Endothelial cell of umbilical vein (primary cell): ENCODE results near the gene SH3D21. TPM values are rescaled to one million over a fixed set of nuclear protein-coding genes. Genes with fewer than 3 reads are reported as not detected.

Experiments used
- BruUV-seq: library from RNA; stranded (reverse); fragments of 400-500 nt; replicated peaks from 2 replicates; lab custom pipeline; 2021; lab: Mats Ljungman, UMichigan
- CTCF ChIA-PET: fragments of 300-600, 350-600 bp; sonication (Branson Sonifier 250); formaldehyde crosslinking; loops from one replicate; lab custom pipeline; 2021; ENCODE audit warnings: antibody characterized with exemption, inconsistent platforms; lab: Charles Lee
- POLR2A ChIA-PET: fragments of 300-600, 350-600 bp; sonication (Branson Sonifier 250); formaldehyde crosslinking; loops from one replicate; lab custom pipeline; 2021; ENCODE audit warnings: antibody characterized with exemption, inconsistent platforms; lab: Charles Lee
- DNase-seq: peaks from one replicate; pipeline ENCODE4 v3.0.0-alpha.2; 2011; ENCODE audit warnings: low read depth, low spot score
- FAIRE-seq: peaks from 2 replicates; lab custom pipeline; 2011; peaks lifted over from hg19 to GRCh38; lab: Jason Lieb, UNC
- H2AFZ ChIP-seq: 2 replicates; pipeline ENCODE4 v1.6.0; 2012; ENCODE audit warnings: low read depth, low read length, control low read depth, inconsistent platforms
- H3K27ac ChIP-seq: 2 replicates; pipeline ENCODE4 v1.5.1; 2011; ENCODE audit warnings: low read depth, mild to moderate bottlenecking, control low read depth, low read length, moderate library complexity; ENCODE audit not compliant: insufficient read depth
- H3K27me3 ChIP-seq, 2 experiments: 2 replicates each; pipeline versions ENCODE4 v1.6.0 to v1.6.1; 2011; ENCODE audit warnings: low read length in 2 of 2, mixed read lengths in 1 of 2; ENCODE audit not compliant: control insufficient read depth in 2 of 2, insufficient read depth in 2 of 2
- H3K36me3 ChIP-seq, 2 experiments: 2 replicates in 1 of 2; 3 replicates in 1 of 2; pipeline ENCODE4 v1.5.1; 2011; ENCODE audit warnings: low read length in 2 of 2, mild to moderate bottlenecking in 1 of 2, moderate library complexity in 1 of 2; ENCODE audit not compliant: control insufficient read depth in 2 of 2, insufficient read depth in 2 of 2; ENCODE audit errors: extremely low read depth in 1 of 2
- H3K4me1 ChIP-seq: 3 replicates; pipeline ENCODE4 v1.5.1; 2011; ENCODE audit warnings: mild to moderate bottlenecking, low read length; ENCODE audit not compliant: control insufficient read depth, insufficient read depth; ENCODE audit errors: extremely low read depth
- H3K4me2 ChIP-seq: 2 replicates; pipeline ENCODE4 v1.6.1; 2011; ENCODE audit warnings: low read length, control low read depth, mixed read lengths; ENCODE audit not compliant: insufficient read depth
- H3K4me3 ChIP-seq, 3 experiments: fragments of 200-600 bp in 1 of 3; sonication (generic), shearing (Covaris generic) in 1 of 3; replicated peaks in 1 of 3; 2 replicates each; pipeline ENCODE4 v1.5.1; 2011 to 2016; ENCODE audit warnings: control low read depth in 3 of 3, low read length in 3 of 3, mild to moderate bottlenecking in 2 of 3, inconsistent platforms in 1 of 3, low read depth in 1 of 3, moderate library complexity in 1 of 3; ENCODE audit not compliant: insufficient read depth in 1 of 3
- H3K79me2 ChIP-seq: 2 replicates; pipeline ENCODE4 v1.6.0; 2012; ENCODE audit warnings: low read length, inconsistent platforms; ENCODE audit not compliant: control insufficient read depth, insufficient read depth
- H3K9ac ChIP-seq: replicated peaks from 2 replicates; pipeline ENCODE3; 2011; ENCODE audit warnings: low read length, control low read depth; ENCODE audit not compliant: insufficient read depth; ENCODE audit errors: extremely low read depth
- H3K9me1 ChIP-seq: replicated peaks from 3 replicates; pipeline ENCODE4 v1.6.0; 2011; ENCODE audit warnings: mild to moderate bottlenecking, low read length; ENCODE audit not compliant: control insufficient read depth, insufficient read depth; ENCODE audit errors: extremely low read depth
- H3K9me3 ChIP-seq: replicated peaks from 2 replicates; pipeline ENCODE4 v1.5.1; 2012; ENCODE audit warnings: low read length, inconsistent platforms; ENCODE audit not compliant: control insufficient read depth, insufficient read depth
- H4K20me1 ChIP-seq: replicated peaks from 2 replicates; pipeline ENCODE3; 2011; ENCODE audit warnings: mild to moderate bottlenecking, low read length; ENCODE audit not compliant: control insufficient read depth, insufficient read depth; ENCODE audit errors: extremely low read depth
- CTCF ChIP-seq, 2 donors: IDR thresholded peaks; 1 replicate in 1 of 2; 2 replicates in 1 of 2; pipeline ENCODE4 v1.5.1; 2011; ENCODE audit warnings: low read length in 2 of 2, mild to moderate bottlenecking in 2 of 2, moderate library complexity in 2 of 2, control low read depth in 1 of 2, inconsistent platforms in 1 of 2, low read depth in 1 of 2; ENCODE audit not compliant: insufficient read depth in 1 of 2; ENCODE audit errors: extremely low read depth in 1 of 2
- EZH2 ChIP-seq: IDR thresholded peaks from 2 replicates; pipeline ENCODE4 v1.6.1; 2012; ENCODE audit warnings: borderline replicate concordance, low read depth, mild to moderate bottlenecking, moderate library complexity, low read length, inconsistent platforms; ENCODE audit not compliant: severe bottlenecking
- FOS ChIP-seq: IDR thresholded peaks from 2 replicates; pipeline ENCODE4 v1.6.1; 2011; ENCODE audit warnings: mild to moderate bottlenecking, low read length, moderate library complexity, borderline replicate concordance; ENCODE audit not compliant: insufficient read depth
- GATA2 ChIP-seq: IDR thresholded peaks from 2 replicates; pipeline ENCODE4 v1.7.0; 2011; ENCODE audit warnings: low read depth, mild to moderate bottlenecking, moderate library complexity, mixed read lengths, low read length; ENCODE audit not compliant: insufficient read length, insufficient read depth
- JUN ChIP-seq: IDR thresholded peaks from 2 replicates; pipeline ENCODE4 v1.6.1; 2011; ENCODE audit warnings: borderline replicate concordance, low read depth; ENCODE audit not compliant: insufficient read length, insufficient read depth
- MAX ChIP-seq: IDR thresholded peaks from 2 replicates; pipeline ENCODE4 v1.6.1; 2011; ENCODE audit not compliant: insufficient read depth, insufficient read length
- MYC ChIP-seq: IDR thresholded peaks from one replicate; pipeline ENCODE4 v1.6.1; 2011; ENCODE audit warnings: mild to moderate bottlenecking, low read depth, low read length
- POLR2A ChIP-seq: IDR thresholded peaks from 2 replicates; pipeline ENCODE4 v1.6.1; 2012; ENCODE audit warnings: low read depth, mild to moderate bottlenecking, control low read depth, low read length
- POLR2AphosphoS5 ChIP-seq: IDR thresholded peaks from 2 replicates; pipeline ENCODE4 v1.6.1; 2012; ENCODE audit warnings: low read depth, mild to moderate bottlenecking, control low read depth, low read length, moderate library complexity; ENCODE audit not compliant: insufficient read depth
- dilution Hi-C: fragments of 300-500 bp; cut with MboI; formaldehyde crosslinking; loops from one replicate; pipeline ENCODE4 v1.15.0; 2019; ENCODE audit warnings: low sequenced_read_pairs; ENCODE audit not compliant: extremely low pct_ligation_motif_present
- intact Hi-C: fragments of 100-400 bp; cut with micrococcal nuclease; formaldehyde crosslinking; loops from one replicate; pipeline ENCODE4 v1.10.0; 2022
- polyA plus RNA-seq, 4 experiments: library from polyadenylated mRNA; depleted of rRNA in 3 of 4; stranded (reverse) in 3 of 4; unstranded in 1 of 4; fragments of >200 nt; gene quantifications; 2 replicates each; pipeline versions ENCODE4 v1.2.1 to v1.2.3, GENCODE V29; 2011 to 2012; ENCODE audit warnings: missing spikeins in 1 of 4
- total RNA-seq: library from RNA; stranded (reverse); gene quantifications from 2 replicates; pipeline ENCODE4 v1.2.3, GENCODE V29; 2021

SH3D21 gene
- total and polyA plus RNA-seq, 2 donors (not counting 3 experiments of a cell fraction or from before 2014, with no cell fraction given) = 1.8 to 7.2 TPM

GRCh38 chr1:36346741-36347370 lies 40.7 kb downstream of the SH3D21 start:
- FAIRE-seq (no peak), DNase-seq (no peak)
- BruUV-seq = no TSS peak
- Histone ChIP-seq H3K27me3 (no peaks in the 10 kb centered on the region), H3K9me1 (no peaks in the 10 kb centered on the region), H3K36me3 (peaks cover 2 to 23% of the 10 kb centered on the region in 2 experiments), H3K4me3 (no peak overlapping the region), H3K27ac (no peak overlapping the region), H2AFZ (no peak overlapping the region), H3K9ac (no peak overlapping the region), H3K79me2 (no peaks in the 10 kb centered on the region), H4K20me1 (no peaks in the 10 kb centered on the region), H3K9me3 (no peaks in the 10 kb centered on the region), H3K4me2 (no peak overlapping the region), H3K4me1 (peaks cover 50% of the 10 kb centered on the region)
- intact Hi-C loops (no loop called here), dilution Hi-C loops (no loop called here)
- no peak for TF ChIP-seq CTCF (IDR thresholded peaks at IDR 0.05; ENCODE audit: extremely low read depth in 1 of 2, insufficient read depth in 1 of 2, low read depth in 1 of 2, low read length in 2 of 2)
- TF ChIP-seq POLR2AphosphoS5 = no peak
- no peak for TF ChIP-seq FOS
- TF ChIP-seq MAX = no peak
- TF ChIP-seq MYC = no peak
- no peak for TF ChIP-seq EZH2
- TF ChIP-seq GATA2 = no peak
- no peak for TF ChIP-seq POLR2A
- no peak for TF ChIP-seq JUN
- ChIA-PET POLR2A (interaction anchor here (1.4 kb wide), 1 partner anchor 40 kb away, joined by 3 read pairs; no protein-coding TSS in a partner anchor), CTCF (interaction anchor here (1.4 to 6.8 kb wide), 2 partner anchors 21 to 47 kb away, joined by 7 to 152 read pairs; no protein-coding TSS in a partner anchor)
